Activated T-cell treated with anti-CD3 and anti-CD28 coated beads, Interleukin-2, amount 50 U/mL, for 72 hours (primary cell): Measurements from ENCODE around the gene NRXN2. TPM values are rescaled to one million over a fixed set of nuclear protein-coding genes. Genes with fewer than 3 reads are reported as not detected.

Experiments
- ATAC-seq, 2 donors: fragments of 150-1000 bp; cut with Tn5 transposase; replicated peaks in 1 of 2; 2 replicates each; pipeline ENCODE4 v1.10.0; 2021; ENCODE audit warnings: moderate library complexity in 2 of 2, mild to moderate bottlenecking in 1 of 2
- DNase-seq, 2 donors: peaks; one replicate each; pipeline ENCODE4 v3.0.0; 2021 to 2022; ENCODE audit warnings: mixed read lengths in 1 of 2
- H3K27ac Mint-ChIP-seq: one replicate; pipeline ENCODE4 v1.8.0; 2022; ENCODE audit warnings: mild to moderate bottlenecking, moderate library complexity, mixed read lengths
- H3K27me3 Mint-ChIP-seq: one replicate; pipeline ENCODE4 v1.8.0; 2022; ENCODE audit warnings: low read depth, mixed read lengths
- H3K36me3 Mint-ChIP-seq, 2 donors: one replicate each; pipeline ENCODE4 v1.8.0; 2022; ENCODE audit warnings: mixed read lengths in 2 of 2, mild to moderate bottlenecking in 1 of 2; ENCODE audit not compliant: insufficient read depth in 2 of 2
- H3K4me1 Mint-ChIP-seq: one replicate; pipeline ENCODE4 v1.8.0; 2022; ENCODE audit warnings: low read depth, mixed read lengths
- H3K4me3 Mint-ChIP-seq, 2 donors: one replicate each; pipeline ENCODE4 v1.8.0; 2022; ENCODE audit warnings: mild to moderate bottlenecking in 2 of 2, mixed read lengths in 2 of 2, moderate library complexity in 2 of 2
- H3K9me3 Mint-ChIP-seq, 2 donors: one replicate each; pipeline ENCODE4 v1.8.0; 2022; ENCODE audit warnings: mixed read lengths in 2 of 2
- total RNA-seq, 2 donors: library from RNA; stranded (reverse); gene quantifications; one replicate each; pipeline ENCODE4 v1.2.3, GENCODE V29; 2022

Gene NRXN2
- total RNA-seq, 2 donors from 2014 or later: 0.37 to 0.55 TPM

DNA sequence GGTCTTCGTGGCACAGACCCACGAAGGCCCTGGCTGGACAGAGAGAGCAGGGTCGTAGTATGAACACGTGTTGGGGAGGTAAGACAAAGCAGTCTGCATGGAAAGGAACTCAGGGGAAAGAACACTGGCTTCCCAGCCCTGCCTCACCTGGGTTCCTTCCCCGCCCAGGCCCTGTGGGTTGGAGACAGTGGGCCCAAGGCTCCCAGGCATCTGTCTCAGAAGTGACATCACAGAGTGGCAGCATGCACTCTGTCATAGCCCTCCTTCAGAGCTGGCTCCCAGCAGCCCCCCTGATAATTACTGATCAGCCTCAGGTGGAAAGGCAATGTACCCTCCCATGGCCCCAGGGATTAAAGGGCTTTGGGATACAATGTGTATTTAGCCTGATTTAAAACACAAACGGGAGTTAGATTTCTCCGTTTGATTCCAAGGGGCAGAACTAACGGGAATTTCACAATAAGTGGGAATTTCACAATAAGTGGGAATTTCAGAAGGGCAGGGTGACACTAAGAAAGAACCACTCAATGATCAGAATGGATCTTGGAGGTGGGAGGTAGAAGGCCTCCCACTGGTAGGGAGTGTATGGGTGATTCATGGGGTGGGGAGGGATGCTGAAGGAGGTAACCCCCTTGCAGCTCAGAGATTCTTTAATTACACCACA is 66.9 kb downstream of the NRXN2 start:
- Mint-ChIP-seq H3K27me3 (no peaks in the 10 kb centered on the region), H3K36me3 (no peaks in the 10 kb centered on the region), H3K4me3 (no peak overlapping the region), H3K9me3 (no peaks in the 10 kb centered on the region), H3K27ac (no peak overlapping the region), H3K4me1 (peaks cover 14% of the 10 kb centered on the region)
- ATAC-seq: no peak
- no peak for DNase-seq

DNA sequence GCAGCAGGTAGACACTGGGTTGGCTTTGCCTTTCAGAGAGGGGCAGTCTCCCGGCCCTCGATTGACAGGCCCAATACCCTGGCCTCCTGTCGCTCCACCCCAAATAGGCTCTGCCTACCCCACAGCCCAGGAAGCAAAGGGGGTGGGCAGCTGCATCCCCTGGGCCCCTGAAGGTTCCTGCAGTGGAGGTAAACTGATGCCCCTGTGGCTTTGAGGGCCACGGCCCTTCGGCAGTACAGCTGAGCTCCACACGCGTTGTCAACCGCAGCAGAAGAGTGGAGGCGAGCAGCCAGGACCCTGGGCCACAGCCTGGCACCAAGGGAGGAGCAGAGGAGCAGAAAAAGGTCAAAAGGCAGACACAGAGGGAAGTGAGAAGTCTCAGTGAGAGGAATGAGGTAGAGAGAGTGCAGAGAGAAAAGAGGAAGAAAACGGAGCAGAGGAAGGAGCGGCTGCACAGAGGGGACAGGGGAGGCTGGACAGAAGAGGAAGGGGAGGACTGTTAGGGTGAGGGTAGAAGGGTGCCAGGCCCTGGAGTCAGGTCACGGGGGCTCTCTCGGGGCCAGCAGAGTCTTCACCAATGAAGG is 67.9 kb downstream of the NRXN2 start:
- H3K9me3 Mint-ChIP-seq: no peaks in the 10 kb centered on the region

DNA sequence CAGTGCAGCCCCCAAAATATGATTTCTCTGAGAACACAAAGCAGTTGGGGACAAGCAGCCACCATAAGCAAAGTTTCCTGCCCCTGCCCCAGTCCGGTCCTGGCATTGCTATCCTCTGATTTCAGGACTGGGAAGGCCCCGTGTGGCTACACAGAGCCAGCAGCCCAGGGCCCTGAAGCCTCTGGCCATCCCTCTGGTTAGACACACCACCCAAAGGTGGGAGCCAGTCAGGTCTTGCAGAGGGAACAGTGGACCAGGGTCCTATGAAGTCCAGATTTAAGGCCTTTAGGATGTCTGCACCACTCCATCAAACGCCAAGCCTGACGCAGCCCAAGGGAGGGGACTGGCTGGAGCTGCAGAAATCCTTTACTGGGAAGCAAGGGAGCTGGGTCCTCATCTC is 68.6 kb downstream of the NRXN2 start:
- H3K4me3 Mint-ChIP-seq: no peak overlapping the region

More for the DNA sequence above, 67.9 kb downstream of the NRXN2 start:
- ATAC-seq: no peak
- no peaks in the 10 kb centered on the region for H3K36me3 Mint-ChIP-seq
- H3K4me3 Mint-ChIP-seq: no peak overlapping the region
- H3K27ac Mint-ChIP-seq: no peak overlapping the region
- peaks cover 14% of the 10 kb centered on the region for H3K4me1 Mint-ChIP-seq
- no peaks in the 10 kb centered on the region for H3K27me3 Mint-ChIP-seq
- DNase-seq: no peak

DNA sequence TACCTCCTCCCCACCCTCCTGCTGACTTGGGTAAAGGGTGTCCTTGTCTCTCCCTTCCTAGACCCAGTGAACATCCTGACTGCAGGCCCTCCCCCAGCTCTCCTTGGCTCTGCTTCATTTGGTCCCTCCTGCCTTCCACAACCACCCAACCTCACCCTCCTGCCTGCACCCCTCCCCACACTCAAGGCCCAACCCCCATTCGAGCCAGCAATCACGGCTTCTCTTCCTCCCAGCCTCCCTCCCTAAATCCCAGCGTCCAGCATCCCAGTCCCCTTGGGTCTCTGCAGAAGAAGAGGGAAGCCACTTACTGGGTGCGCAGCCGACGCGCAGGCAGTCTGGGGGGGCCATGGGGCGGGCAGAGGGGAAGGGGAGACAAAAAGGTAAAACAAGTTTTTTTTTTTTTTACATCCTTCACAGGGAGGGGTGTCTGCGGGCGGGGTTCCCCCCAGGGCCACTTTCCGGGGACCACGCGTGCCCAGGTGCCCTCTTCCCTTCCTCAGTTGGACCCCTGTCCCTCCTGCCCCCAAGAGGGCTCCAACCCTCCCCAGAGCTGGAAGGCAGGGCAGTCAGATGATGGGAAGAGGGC is 69.5 kb downstream of the NRXN2 start:
- Mint-ChIP-seq H3K27me3 (no peaks in the 10 kb centered on the region), H3K4me1 (peaks cover 14% of the 10 kb centered on the region), H3K4me3 (no peak overlapping the region), H3K36me3 (no peaks in the 10 kb centered on the region), H3K27ac (no peak overlapping the region), H3K9me3 (no peaks in the 10 kb centered on the region)
- ATAC-seq (no peak), DNase-seq (no peak)

More for the DNA sequence above, 68.6 kb downstream of the NRXN2 start:
- DNase-seq: no peak
- Mint-ChIP-seq H3K4me1 (peaks cover 14% of the 10 kb centered on the region), H3K36me3 (no peaks in the 10 kb centered on the region), H3K9me3 (no peaks in the 10 kb centered on the region), H3K27me3 (no peaks in the 10 kb centered on the region), H3K27ac (no peak overlapping the region)
- ATAC-seq: no peak

DNA sequence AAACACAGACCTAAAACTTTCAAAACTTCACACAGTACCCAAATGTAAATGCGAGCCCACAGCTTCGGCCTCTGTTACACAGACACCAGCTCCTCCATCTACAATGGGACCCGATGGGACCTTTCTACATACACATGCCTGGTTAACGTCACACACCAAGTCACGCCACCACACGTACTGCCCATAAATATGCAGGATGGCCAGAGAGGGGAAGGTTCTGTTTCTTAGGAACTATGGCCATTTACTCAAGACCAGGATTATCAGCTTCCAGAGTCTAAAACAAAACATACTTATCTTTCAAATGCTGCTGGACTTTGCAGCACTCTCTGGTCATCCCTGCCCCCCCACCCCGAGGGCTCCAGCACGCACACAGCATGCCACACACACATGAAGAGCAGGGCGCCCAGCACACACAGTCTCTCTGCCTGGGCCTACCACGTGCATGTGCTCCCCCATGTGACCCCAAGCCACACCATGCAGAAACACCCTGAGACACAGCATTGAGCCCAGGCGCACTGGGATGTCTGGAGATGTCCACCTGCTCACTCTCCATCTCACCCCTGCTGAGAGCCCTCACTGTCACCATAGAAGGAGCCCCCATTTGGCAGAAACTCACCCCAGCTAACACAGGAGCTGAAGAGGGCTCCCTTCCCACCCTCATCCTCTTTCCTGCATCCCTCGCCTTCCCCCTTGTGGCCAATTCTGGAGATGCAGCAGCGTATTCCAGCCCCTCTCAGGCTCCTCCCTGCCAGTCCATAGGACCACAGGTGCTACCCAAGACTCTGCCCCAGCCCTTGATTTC is 70.2 kb downstream of the NRXN2 start:
- peak; percentile 69 for ATAC-seq
- DNase-seq: peak; percentile 79 to 80
- H3K4me1 Mint-ChIP-seq: peaks cover 7% of the 10 kb centered on the region
- H3K36me3 Mint-ChIP-seq: no peaks in the 10 kb centered on the region
- no peak overlapping the region for H3K27ac Mint-ChIP-seq
- H3K4me3 Mint-ChIP-seq: no peak overlapping the region
- no peaks in the 10 kb centered on the region for H3K9me3 Mint-ChIP-seq
- H3K27me3 Mint-ChIP-seq: no peaks in the 10 kb centered on the region

DNA sequence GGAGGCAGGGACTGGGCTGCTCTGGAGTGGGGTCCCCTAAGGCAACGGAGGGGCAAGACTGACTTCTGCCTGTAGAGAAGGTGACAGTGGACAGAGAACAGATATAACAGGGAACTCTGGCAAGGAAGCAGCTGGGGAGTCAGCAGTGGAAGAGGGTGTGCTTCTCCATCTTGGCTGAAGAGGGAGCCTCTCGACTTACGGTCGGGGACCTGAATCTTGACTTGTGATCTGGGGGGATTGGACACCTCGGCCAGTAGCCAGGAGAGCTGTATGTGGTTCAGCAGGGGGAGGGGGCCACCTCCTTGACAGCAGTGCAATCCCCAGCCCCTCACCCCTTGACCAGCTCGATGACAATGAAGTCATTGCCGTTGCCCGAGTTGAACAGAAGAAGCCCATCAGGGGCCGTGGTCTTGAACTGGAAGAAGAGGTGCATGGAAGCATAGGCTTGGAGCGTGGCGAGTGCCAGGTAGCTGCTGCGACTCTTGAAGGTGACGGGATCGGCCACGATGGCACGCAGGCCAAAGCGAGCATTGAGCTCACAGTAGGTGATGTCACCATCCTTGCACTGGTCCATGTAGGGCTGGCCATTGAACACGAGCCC is 72.0 kb downstream of the NRXN2 start:
- no peaks in the 10 kb centered on the region for H3K4me1 Mint-ChIP-seq
- H3K36me3 Mint-ChIP-seq: no peaks in the 10 kb centered on the region
- no peak overlapping the region for H3K27ac Mint-ChIP-seq
- no peak overlapping the region for H3K4me3 Mint-ChIP-seq
- H3K27me3 Mint-ChIP-seq: peaks cover 14% of the 10 kb centered on the region
- no peaks in the 10 kb centered on the region for H3K9me3 Mint-ChIP-seq
- no peak for DNase-seq
- ATAC-seq: no peak

DNA sequence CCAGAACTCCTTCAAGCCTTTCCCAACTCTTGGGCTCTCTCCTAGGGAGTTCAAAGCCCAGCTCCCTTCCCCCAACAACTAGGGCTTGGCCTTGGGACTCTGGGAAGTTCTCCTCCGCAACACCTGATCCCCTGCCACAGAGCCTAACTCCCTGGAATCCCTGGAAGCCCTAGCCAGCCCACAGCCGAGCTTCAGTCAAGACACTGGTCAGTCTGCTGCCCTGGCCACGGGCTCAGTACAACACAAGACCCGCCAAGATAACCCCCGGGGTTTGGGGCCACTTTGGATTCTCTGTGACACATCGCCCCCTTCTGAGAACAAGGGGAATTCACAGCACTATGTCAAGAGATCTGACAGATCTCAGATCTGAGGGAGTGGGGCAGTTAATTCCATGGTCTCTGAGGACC is 73.7 kb downstream of the NRXN2 start:
- H3K4me3 Mint-ChIP-seq: no peak overlapping the region
- no peaks in the 10 kb centered on the region for H3K4me1 Mint-ChIP-seq
- H3K27me3 Mint-ChIP-seq: peaks cover 31% of the 10 kb centered on the region
- H3K9me3 Mint-ChIP-seq: no peaks in the 10 kb centered on the region
- DNase-seq (no peak), ATAC-seq (no peak)
- no peak overlapping the region for H3K27ac Mint-ChIP-seq
- no peaks in the 10 kb centered on the region for H3K36me3 Mint-ChIP-seq

DNA sequence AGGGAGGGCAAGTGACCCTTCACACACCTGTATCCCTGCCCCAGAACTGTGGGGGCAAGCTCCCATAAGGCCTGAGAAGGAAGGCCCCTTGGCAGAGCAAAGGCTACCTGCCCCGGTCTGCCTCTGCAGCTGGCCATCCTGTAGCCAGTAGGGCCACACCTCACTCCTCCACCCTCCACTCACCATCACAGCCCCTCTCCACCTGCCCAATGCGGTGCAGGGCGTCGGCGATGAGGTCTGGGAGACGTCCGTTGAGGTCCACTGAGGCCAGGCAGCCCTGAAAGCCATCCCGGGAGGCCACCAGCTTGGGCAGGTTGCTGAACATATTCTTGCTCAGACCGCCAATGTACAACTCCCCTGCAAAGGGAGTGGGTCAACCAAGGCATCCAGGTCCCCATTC is 74.4 kb downstream of the NRXN2 start:
- ATAC-seq: no peak

DNA sequence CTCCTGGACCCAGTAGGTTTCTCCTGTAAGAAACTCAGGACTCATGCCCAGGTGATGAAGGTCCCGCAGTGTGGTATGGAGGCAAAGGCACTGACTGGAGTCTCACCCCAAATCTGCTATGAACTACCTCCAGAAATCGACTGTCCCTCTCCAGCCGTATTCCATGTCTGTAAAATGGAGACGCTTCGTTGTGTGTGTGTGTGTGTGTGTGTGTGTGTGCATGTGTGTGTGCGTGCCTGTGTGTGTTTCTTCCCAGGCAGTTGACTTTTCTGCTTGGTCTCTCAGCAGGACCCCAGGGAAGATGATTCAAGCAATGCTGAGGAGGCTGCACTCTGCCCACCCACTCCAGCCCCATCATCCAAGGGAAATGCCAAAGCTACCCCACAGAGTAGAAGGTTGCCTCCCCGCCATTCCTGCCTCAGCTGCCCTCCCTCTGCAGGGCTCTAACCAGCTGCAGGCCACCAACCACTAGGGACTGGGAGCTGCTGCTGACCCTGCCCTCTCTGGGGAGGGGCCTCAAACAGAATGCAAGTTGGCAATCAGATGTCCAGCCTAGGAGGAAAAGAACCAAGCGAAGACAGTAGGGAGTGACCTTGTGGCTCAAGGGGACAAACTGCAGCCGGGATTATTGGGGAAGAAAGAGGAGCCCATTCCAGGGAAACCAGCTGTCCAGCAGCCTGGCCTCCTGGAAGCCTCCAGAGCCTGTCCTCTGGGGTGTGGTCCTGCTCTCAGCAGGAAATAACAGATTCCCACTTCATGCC is 75.8 kb downstream of the NRXN2 start:
- H3K27me3 Mint-ChIP-seq: peaks cover 37% of the 10 kb centered on the region
- H3K9me3 Mint-ChIP-seq: no peaks in the 10 kb centered on the region
- no peak overlapping the region for H3K27ac Mint-ChIP-seq
- no peak for DNase-seq
- H3K4me3 Mint-ChIP-seq: no peak overlapping the region
- no peaks in the 10 kb centered on the region for H3K36me3 Mint-ChIP-seq
- no peak for ATAC-seq
- H3K4me1 Mint-ChIP-seq: no peaks in the 10 kb centered on the region

More for the DNA sequence above, 74.4 kb downstream of the NRXN2 start:
- no peaks in the 10 kb centered on the region for H3K36me3 Mint-ChIP-seq
- H3K9me3 Mint-ChIP-seq: no peaks in the 10 kb centered on the region
- no peak for DNase-seq
- H3K4me3 Mint-ChIP-seq: no peak overlapping the region
- H3K27me3 Mint-ChIP-seq: peaks cover 37% of the 10 kb centered on the region
- H3K27ac Mint-ChIP-seq: no peak overlapping the region
- H3K4me1 Mint-ChIP-seq: no peaks in the 10 kb centered on the region

DNA sequence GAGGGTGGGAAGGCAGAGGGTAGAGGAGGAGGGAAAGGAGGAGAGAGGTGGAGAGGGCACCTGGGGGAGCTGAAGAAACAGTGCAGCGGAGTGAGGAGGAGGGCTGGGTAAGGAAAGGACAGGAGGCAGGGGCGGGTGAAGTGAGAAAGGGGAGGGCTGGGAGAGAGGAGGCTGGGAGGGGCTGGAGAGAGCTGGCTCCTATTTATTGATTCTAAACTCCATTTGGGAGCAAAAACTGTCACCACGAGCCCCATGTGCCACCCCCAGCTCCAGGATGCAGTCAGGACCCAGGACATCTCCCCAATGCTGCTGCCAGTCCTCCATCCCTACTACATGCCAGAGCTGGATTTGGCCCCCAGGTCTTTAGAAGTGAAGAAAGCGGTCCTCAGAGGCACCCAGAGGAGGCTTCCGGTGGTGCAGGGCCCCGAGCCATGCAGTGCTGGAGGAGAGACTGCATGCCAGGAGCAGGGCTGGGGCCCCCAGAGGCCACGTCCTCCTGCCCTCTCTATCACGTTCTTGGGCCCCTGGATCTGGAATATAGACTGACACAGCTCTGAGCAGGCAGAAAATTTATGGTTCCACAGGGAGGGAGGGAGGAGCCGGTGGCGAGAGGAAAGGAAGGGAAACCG is 78.2 kb downstream of the NRXN2 start:
- Mint-ChIP-seq H3K27ac (no peak overlapping the region), H3K4me1 (no peaks in the 10 kb centered on the region), H3K27me3 (peaks cover 37% of the 10 kb centered on the region), H3K9me3 (no peaks in the 10 kb centered on the region), H3K4me3 (no peak overlapping the region), H3K36me3 (no peaks in the 10 kb centered on the region)
- ATAC-seq (peak in 1 of 2 donors; percentile 34), DNase-seq (no peak)

DNA sequence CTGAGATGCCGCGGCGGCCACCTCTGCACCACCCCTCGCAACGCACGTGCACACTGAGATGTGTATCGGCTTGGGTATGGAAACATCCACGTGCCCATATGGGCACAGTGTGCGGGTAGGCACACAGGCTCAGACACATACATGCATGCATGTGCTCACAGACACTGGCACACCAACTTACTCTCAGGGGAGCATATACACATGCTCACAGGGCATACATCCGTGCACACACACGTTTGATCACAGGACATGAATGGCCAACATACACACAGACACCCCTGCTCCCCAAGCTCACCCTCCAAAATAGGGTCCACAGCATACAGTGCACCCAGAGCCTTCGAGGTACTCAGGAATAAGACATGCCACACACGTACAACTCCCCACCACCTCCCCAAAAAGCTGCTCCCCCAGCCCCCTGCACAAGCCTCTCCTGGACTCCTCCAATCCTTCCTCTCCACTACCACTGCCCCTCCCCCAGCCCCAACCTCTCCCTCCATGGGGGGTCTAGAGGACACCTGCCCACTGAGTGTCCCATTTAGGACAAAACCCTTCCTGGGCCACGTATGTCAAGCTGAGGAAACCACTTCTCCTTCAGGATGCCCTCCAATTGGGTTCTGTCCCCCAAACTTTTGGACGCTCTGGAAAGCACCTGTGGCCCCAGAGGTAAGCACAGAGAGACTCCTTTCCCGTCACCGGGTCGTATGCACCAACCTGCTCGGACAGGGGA is 78.9 kb downstream of the NRXN2 start:
- DNase-seq: no peak
- no peak overlapping the region for H3K27ac Mint-ChIP-seq
- H3K27me3 Mint-ChIP-seq: peaks cover 37% of the 10 kb centered on the region
- H3K4me3 Mint-ChIP-seq: peak overlapping the region in 1 of 2 donors; percentile 33
- no peaks in the 10 kb centered on the region for H3K4me1 Mint-ChIP-seq
- ATAC-seq: peak in 1 of 2 donors; percentile 15
- no peaks in the 10 kb centered on the region for H3K9me3 Mint-ChIP-seq
- no peaks in the 10 kb centered on the region for H3K36me3 Mint-ChIP-seq
